Right ventricle myocardium inferior (tissue), 1 donor: Measurements from ENCODE around the gene FLNA. TPM values are rescaled to one million over a fixed set of nuclear protein-coding genes. Genes with fewer than 3 reads are reported as not detected.
A peak's percentile ranks its signal among the peaks of the same experiment; 100 is the strongest.
"Not testable (repeated sequence)": the region's sequence is repeated elsewhere in the genome, so short reads cannot be mapped to it uniquely, and the experiment has no call there.

Experiments used
- ATAC-seq: fragments of 200-7000 bp; cut with Tn5 transposase; one replicate; pipeline ENCODE4 v1.9.1; 2020; ENCODE audit warnings: mild to moderate bottlenecking, moderate library complexity
- DNase-seq: peaks from one replicate; pipeline ENCODE4 v3.0.0; 2021; ENCODE audit errors: missing footprints
- intact Hi-C: fragments of 100-400 bp; cut with DNase I; formaldehyde crosslinking; loops from one replicate; pipeline ENCODE4 v1.11.0; 2022
- total RNA-seq: library from RNA; stranded (reverse); fragmentation: NEBNext Ultra II Directional; extraction: Animal tissue kit (Norgen Biotek cat#: 25700); gene quantifications from one replicate; pipeline ENCODE4 v1.2.1, GENCODE V29; 2021
- donor health status: DM: no; HTN: yes; CAD: no; lungs with severe emphysema.

FLNA gene
- total RNA-seq, 1 donor from 2014 or later, result 253 TPM

DNA sequence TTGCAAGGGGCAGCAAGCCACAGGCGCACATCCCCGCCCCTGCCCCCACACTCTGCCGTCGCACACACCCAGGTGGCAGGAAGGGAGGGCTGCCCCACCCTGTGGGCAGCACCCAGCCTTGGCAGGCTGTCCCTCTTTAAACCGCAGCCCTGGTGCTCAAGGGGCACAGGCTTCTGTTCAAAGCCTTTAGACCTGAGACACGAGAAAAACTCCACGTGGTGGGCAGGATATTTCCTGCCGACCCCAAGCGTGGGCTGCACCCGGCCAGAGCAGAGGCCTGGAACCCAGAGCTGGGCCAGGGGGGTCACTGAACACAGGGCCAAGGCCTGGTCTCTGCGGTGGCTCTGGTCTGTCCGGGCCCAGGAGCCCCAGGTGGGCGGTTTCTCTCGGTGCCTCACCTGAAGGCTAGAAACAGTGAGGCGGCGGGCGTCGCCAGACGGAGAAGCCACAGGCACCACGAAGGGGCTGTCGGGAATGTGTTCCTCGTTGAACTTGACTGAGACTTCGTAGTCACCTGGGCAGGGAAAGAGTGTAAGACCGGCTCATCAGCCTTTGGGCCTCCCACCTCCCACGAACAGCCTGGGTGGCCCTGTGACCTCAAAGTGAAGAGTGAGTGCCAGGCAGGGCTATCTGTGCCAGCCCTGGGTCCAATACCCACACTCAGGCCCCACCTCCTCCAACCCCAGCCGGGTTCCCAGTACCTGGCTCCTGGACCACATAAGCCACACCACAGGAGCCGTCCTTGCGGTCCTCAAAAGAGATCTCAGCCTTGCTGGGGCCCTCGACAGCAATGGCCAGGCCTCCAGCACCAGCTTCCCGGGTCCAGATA, 23.0 kb downstream of the FLNA start:
- ATAC-seq (no peak), DNase-seq (no peak)
- intact Hi-C loops, result no loop called here

DNA sequence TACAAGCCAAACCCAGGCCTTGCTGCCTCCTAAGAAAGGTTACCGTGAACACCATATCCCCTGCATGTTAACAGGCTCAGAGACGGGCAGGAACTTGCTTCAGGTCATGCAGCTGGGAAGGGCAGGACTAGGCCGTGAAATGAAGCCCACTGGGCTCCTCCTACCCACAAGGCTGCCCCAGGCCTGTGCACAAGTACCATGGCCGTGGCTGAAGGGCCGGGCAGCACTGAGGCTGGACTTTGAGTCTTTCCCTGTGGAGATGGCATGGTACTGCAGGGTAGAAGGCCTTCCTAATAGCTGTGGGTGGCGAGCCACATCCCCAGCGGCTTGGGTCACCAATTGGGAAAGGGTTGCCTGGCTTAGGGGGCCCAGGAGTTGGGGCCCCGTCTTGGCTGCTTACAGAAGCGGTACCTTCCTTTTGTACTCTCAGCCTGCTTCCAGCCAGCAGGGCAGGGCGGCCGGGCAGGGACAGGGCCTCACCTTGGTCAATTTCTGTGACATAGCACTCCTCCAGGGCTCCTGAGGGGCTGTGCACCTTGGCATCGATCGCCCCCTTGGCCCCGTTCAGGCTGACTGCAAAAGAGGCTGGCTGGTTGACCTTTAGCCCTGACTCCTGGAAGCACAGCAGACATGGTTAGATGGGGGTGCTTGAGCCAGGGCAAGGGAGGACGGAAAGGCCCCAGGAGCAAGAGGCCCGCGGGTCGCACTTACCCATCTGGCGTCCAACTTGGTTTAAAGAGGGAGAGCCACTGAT, 23.8 kb downstream of the FLNA start:
- DNase-seq (no peak), ATAC-seq (no peak)
- intact Hi-C loops, result no loop called here

DNA sequence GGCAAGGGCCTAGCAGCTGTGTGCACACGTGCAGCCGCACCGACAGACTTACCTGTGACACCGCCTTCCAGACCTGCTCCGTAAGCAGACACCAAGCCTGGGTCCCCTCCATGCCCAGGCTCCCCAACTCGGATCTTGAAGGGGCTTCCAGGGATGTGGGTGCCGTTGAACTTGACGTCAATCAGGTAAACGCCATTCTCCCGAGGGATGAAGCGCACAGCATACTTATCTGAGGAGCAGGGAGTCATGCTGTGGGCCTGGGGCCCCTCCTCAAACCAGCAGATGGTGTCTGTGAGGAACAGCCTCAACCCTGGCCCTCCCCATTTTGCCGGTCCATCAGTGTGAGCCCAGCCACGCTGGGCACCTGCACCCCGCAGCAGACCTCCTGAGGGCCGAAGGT, 24.5 kb downstream of the FLNA start:
- ATAC-seq, result no peak

DNA sequence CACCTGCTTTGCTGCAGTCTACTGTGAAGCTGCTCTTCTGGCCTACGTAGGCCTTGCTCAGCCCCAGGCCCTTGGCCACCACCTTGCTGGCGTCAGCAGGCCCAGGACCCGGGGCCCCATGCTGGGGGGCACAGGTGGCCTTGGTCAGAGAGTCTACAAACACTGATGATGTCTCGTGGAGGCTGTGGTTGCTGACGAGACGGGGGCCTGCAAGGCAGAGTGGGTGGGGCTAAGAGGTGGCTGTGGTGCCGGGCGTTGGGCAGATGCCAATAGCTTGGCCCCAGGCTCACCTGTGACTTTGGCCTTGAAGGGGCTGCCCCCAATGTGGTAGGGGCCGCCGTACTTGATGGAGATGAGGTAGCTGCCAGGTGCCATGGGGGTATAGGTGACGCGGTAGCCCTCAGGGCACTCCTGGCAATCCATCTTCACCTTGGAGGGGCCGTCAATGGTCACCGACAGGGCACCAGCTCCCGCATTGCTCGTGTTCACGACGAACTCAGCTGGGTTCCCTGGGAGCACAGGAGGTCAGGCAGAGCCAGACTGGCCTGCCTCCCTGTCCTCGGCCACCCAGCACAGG, 25.0 kb downstream of the FLNA start:
- ATAC-seq (no peak), DNase-seq (no peak)
- intact Hi-C loops, result no loop called here

More for the DNA sequence above, 24.5 kb downstream of the FLNA start:
- no peak for DNase-seq
- intact Hi-C loops, result no loop called here

DNA sequence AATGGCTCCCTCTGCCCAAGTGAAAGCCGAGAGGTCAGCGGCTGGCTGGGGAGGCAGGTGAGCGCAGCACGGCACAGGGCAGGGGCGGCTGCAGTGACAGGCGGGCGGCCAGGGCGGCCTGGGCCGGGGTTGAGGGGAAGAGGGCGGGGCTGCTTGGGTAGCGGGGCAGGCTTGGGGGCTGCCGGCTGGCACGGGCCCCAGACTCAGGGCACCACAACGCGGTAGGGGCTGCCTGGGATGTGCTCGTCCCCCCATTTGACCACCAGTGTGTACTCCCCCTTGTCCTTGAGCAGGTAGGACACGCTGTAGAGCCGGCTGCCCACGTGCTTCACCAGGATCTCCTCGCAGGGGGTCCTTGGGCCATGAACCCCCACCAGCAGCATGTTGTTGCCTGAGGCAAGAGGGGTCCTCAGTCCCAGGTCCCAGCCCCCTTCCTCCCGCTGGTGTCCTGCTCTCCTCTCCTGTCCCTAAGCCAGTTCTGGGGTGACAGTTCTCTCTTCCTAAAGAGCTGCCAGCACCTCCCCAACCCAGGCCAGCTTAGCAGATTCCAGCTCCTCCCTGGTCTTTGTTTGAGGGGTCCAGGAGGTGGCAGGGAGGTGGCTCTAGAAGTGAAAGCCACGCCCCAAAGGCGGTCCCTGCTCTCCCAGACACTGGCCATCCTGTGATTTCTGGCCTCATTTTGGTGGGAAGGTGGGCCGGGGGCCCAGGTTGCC, 25.6 kb downstream of the FLNA start:
- DNase-seq (no peak), ATAC-seq (no peak)
- intact Hi-C loops, result no loop called here

DNA sequence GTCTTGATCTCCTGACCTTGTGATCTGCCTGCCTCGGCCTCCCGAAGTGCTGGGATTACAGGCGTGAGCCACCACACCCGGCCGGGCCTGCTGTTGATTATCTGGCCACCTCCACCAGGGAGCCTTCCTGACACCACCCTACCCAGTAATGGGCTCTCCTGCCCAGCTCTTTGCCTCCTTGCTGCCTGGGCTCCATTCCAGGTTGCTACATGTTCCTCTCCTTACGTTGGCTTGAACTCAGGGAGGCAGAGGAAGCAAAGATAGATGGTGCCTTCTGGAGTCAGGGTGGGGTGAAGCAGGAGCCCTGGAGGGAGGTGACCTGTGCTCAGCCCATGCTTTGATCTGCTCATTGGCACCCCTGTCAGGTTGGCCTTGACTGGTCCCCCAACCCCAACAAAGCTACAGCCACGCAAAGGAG, 26.3 kb downstream of the FLNA start:
- ATAC-seq (no peak), DNase-seq (no peak)
- intact Hi-C loops, result no loop called here

DNA sequence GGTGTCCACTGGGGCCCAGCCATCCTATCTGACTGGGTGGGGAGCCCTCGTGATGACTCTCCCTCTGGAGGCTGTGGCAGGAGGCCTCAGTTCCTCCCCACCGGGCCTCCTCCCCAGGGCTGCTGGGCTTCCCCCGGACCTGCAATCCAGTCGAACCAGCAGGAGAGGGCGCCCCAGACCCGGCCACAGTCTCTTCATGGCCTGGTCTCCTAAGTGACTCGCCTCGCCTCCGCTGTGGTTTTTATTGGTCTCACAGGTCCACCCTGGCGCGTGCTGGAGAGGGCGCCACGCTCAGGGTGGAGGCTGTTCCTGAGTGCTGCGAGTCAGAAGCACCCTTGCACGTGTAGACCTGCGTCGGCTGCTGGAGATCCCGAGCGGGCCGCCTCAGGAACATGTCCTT, 30.8 kb downstream of the FLNA start:
- ATAC-seq, result peak; percentile 20
- DNase-seq, intact Hi-C loops: not testable (repeated sequence)

DNA sequence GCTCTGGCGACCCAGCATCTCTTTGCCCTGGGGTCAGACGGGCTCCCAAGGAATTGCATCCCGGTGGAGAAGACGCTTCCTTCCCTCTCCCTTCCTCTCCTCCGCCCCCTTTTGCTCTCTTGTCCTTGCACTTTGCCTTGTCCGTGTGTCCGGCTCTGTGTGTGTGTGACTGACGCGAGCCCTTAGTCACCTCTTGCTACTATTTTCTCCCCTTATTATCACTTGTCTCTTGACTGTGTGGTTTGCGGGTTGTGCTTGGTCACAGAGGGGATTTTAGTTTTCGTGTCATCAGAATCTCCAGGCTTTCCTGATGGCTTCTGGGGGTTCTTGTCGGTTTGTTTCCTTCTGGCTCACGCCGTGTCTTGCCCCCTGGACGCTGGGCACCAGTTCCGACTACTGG, 31.4 kb downstream of the FLNA start:
- intact Hi-C loops, DNase-seq: not testable (repeated sequence)
- peak; percentile 1 for ATAC-seq

DNA sequence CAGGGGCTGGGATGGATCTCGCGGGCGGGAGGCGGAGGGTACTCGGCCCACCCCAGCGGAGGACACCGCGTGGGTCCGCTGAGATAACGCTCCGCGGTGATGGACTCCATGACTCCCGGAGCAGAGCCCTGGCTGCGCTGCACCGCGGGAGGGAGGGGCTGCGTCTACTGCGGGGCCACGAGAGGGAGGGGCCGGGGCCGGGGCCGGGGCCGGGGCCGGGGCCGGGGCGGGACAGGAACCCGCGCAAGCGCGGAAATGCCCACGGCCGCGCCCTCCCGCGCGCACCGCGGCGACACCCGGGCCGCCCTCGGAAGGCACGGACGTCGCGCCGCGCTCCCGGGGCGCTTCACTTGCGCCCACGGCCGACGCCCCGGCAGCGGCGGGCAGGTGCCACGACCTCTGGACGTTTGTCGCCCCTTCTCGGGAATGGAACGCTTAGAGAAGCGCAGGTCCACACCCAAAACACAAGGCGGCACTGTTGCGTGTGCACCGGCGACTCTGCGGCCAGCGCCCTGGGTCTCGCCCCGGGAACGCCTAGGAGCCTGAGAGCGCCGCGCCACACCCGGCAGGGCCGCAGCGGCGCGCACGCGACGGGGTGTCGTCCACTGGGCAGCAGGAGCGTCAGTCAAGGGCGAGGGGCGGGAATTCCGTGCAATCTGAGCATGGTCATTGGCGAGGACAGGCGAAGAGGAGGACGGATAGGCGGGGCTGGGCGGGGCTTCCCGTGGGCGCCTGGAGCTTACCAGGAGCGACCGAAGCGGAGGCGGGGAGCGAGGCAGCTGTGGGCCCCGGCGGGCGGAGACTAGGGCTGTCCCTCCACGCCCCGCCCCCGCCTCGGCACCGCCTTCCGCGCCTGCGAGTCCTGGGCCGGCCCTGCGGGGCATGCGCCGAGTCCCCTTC, 32.8 kb downstream of the FLNA start:
- intact Hi-C loops, DNase-seq: not testable (repeated sequence)
- peak; percentile 91 for ATAC-seq

DNA sequence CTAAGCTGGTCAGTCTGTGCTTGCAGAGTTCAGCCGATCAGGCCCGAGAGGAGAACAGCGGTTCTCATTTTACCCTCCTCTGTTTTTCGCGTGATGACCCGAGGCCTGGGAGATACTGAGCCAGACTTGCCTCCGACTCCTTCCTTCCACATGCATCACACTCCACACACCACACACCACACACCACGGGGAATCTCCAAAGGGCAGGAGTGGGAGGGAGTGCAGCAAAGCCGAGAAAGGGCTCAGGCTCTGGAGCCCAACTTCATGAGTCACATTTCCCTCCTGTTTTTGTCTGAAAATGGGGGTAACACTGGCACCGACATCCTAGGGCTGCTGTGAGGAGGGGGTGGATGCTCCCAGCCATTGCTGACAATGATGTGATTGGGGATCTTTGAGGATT, 39.9 kb downstream of the FLNA start:
- ATAC-seq, result no peak
- intact Hi-C loops, result no loop called here
- no peak for DNase-seq

DNA sequence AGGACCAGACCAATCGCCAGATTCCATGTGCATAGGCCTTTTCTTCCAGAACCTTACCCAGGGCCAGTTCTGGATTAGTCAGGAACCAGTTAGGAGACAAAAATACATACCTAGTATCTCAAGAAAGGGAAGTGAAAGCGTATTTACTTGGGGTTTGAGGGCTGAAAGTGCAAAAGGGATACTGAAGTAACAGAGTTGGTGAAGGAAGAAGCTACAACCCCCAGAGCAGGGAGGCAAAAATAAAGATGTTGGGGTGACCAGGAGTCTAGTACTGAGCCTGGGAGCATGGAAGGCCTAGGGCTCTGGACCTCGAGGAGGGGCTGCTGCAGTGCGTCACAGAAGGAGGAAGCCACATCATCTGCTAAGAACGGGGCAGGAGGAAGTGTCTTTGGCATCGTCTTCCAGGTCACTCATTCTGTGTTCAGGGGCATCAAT, 40.6 kb downstream of the FLNA start:
- ATAC-seq (no peak), DNase-seq (no peak)
- intact Hi-C loops, result no loop called here

DNA sequence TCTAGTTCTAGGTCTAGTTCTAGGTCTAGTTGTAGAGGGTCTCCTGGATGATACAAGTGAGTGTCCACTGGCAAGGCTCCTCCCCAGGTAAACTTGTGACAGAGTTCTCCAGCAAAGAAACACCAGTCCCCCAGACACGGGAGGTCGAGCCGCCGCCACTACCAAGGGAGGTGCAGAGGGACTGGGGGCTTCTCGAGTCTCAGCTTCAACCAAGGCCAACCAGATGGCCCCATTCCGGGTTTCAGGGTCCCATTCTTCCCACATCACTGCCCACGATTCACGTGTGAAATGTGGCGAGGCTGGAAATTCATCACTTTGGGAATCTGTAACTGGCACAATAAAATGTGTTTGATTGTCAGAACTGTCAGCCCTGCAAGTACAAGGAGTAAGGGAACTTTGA, 41.3 kb downstream of the FLNA start:
- DNase-seq, result no peak
- no peak for ATAC-seq
- intact Hi-C loops, result no loop called here

DNA sequence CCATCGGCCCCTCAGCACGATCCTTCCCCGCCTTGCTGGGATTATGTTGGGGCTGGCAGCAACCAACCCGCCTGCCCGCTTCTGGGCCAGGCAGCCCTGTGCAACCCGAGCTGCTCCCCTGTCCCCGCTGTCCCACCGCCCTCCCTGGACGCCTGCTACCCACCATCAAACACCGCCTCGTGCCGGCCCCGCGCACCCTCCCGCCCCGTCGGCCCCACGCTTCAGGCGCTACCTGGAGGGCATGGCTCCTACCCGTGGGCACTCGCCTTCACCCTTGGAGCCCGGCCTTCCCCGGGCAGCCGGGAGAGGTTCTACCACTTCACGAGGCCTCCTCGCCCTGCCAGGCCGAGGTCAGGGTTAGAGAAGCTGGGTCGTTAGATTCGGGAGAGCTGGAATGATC, 41.9 kb downstream of the FLNA start:
- intact Hi-C loops, result no loop called here
- DNase-seq, result no peak
- ATAC-seq, result no peak

DNA sequence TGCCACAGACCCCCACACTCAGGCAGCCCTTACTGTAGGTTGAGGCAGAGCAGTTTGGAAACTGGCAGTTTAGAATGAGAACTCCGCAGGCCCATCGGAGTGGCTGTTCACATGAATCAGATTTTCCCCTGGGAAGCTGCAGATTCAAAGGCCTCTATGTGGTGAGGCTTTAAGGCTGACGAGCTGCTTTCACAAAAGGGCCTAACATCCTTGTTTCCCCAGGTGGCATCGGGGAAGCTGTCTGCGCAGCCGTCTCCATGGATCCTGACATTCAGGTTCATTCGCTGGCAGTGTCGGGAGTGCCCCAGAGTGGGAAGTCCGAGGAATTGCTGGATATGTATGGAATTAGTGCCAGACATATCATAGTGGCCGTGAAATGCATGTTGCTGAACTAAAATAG, 45.1 kb downstream of the FLNA start:
- intact Hi-C loops, result loop anchor here (5.0 kb wide), 1 partner anchor 203 kb away; no protein-coding TSS in a partner anchor
- ATAC-seq (no peak), DNase-seq (no peak)

DNA sequence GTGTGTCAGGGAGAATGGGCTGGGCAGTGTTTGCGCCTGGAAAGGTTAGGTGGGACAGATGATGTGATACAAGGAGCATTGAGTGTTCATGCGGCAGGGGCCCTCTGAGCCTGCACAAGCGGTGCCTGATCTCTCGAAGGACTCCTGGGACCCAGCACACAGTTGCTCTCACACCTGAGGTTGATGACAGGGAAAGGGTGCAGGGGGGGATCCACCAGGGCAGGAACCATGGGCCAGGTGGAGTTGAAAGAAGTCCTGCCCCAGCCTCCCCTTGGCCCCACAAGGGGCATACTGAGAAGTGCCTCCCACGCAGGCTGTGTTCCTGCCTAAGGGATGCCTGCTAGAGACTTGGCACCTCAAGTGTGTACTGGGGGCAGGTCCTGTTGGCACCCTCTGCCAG, 45.8 kb downstream of the FLNA start:
- DNase-seq (no peak), ATAC-seq (no peak)
- intact Hi-C loops, result loop anchor here (5.0 kb wide), 1 partner anchor 204 kb away; no protein-coding TSS in a partner anchor

DNA sequence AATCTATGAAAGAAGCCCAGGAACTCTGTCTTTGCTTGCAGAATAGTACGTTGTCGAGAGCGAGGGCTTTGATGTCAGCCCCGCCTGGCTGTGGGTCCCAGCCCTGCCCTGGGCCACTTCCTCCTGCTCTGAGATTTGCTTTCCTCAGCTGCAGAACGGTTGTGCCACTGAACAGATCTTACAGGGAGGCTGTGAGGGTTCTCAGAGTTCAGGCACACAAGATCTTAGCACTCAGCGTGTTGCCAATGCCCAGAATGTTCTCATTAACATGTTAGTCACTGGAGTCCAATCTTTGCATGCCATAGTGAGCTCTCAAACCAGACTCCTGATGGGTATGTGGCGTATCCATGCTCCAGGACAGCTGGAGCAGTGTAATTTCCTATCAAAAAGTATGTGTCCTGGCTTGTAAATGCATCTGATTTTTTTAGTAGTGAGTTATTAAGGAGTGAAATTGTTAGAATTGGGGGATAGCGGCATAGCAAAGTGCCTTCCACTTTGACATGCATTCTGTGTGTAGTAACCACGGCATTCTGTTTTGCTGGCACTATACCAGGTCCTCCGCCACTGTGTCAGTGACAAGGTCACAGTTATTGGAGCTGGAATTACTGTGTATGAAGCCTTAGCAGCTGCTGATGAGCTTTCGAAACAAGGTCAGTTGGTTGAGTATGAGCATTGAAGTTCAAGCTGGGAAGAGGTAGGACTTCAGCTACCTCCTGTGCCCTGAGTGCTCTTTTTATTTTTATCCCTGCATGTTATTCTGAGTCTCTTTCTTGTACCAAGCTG, 47.2 kb downstream of the FLNA start:
- no peak for DNase-seq
- peak; percentile 68 for ATAC-seq
- intact Hi-C loops, result loop anchor here (5.0 kb wide), 1 partner anchor 205 kb away; no protein-coding TSS in a partner anchor

DNA sequence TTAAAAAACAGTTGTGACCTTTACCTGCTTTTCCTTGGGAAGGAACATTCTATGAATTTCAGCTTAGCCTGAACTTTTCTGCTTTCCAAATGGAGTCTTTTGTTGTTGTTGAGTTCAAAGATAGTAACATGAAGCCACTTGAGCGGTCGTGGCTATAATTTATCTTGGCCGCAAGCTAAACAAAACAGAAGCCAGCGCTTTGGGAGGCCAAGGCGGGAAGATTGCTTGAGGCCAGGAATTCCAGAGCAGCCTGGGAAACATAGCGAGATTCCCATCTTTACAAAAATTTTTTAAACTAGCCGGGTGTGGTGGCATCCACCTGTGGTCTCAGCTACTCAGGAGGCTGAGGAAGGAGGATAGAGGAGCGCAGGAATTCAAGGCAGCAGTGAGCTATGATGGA, 48.9 kb downstream of the FLNA start:
- intact Hi-C loops, result loop anchor here (5.0 kb wide), 1 partner anchor 207 kb away; no protein-coding TSS in a partner anchor
- ATAC-seq (no peak), DNase-seq (no peak)
